LNCAP (cell line): ENCODE results near the gene TP53.

Source experiments
- TF ChIP-seq, protein P1 (sequence below): fragments of 450-650 bp; IDR thresholded peaks from 2 replicates; pipeline ENCODE4 v1.5.1; 2017; ENCODE audit warnings: mild to moderate bottlenecking

Gene TP53

DNA sequence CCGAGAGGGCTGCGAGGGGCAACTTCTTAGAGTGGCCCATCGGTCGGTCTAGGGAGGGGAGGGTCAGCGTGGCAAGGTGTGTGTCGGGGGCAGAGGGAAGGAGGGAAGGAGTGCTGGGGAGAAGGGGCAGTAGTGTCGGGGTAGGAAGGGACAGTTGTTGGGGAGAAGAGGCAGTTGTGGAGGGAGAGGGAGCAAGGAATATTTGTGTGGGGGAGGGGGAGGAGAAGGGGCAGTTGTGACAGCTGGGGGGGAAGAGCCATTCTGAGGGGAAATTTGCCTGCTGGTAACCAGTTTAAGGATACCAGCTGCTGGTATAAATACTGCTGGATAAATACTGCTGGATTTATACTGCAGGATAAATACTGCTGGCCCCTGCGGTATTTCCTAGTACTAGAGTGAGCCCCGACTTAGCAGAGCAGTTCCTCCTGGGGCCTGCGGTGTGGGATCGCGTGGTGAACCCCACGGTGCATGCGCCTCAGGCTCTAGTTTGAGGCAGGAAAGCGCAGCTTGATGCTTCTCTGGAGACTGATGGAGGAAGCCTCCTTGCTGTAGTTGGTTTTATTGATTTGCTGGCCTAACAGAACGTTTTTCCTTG is 30.6 kb upstream of the TP53 start:
- TF ChIP-seq, protein P1, sequence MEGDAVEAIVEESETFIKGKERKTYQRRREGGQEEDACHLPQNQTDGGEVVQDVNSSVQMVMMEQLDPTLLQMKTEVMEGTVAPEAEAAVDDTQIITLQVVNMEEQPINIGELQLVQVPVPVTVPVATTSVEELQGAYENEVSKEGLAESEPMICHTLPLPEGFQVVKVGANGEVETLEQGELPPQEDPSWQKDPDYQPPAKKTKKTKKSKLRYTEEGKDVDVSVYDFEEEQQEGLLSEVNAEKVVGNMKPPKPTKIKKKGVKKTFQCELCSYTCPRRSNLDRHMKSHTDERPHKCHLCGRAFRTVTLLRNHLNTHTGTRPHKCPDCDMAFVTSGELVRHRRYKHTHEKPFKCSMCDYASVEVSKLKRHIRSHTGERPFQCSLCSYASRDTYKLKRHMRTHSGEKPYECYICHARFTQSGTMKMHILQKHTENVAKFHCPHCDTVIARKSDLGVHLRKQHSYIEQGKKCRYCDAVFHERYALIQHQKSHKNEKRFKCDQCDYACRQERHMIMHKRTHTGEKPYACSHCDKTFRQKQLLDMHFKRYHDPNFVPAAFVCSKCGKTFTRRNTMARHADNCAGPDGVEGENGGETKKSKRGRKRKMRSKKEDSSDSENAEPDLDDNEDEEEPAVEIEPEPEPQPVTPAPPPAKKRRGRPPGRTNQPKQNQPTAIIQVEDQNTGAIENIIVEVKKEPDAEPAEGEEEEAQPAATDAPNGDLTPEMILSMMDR = no peak

DNA sequence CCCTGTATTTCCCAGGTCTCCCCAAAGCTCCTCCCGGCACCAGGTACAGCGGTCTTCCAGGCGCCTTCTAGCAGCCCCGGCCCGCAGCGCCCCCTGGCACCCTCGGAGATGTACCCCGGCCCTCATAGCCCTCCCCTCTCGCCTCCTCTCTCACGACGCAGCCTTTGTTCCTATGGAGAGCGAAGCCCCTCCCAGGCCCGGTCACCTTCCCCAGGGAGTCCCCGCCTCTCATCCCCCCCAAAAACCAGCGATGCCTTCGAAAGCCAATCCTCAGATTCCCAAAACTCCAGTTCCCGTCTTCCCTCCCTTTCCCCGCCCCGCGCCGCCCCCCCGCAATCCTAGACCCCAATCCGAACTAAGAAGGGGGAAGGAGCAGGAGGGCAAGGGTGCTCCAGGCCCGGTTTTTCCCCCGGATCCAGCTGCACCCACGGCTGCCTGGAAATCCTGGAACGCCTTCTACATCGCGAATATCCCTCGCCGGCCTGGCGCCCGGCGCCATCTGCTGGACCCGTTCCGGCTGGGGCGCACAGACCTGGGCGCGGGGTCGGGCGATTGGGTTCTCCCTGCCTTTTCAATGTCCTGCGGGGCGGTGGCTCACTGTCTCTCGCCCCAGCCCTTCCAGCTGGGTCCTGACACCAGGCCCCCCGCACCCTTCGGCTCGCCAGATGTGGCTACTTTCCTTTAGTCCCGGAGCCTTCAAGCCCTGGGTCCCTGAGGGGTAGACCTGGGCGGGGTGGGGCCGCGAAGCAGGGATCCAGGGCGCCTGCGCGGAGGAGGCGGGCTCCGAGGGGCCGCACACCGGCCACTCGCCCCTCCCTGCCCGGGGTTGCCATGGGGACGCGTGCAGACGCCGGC is 29.8 kb upstream of the TP53 start, which contains the start of gene DNAH2:
Gene DNAH2, plus strand, starts transcription at position 844 of the 855 bp plus-strand sequence. CDS start 1,991 bp downstream, outside the sequence.
- TF ChIP-seq, protein P1 = peak; percentile 69

DNA sequence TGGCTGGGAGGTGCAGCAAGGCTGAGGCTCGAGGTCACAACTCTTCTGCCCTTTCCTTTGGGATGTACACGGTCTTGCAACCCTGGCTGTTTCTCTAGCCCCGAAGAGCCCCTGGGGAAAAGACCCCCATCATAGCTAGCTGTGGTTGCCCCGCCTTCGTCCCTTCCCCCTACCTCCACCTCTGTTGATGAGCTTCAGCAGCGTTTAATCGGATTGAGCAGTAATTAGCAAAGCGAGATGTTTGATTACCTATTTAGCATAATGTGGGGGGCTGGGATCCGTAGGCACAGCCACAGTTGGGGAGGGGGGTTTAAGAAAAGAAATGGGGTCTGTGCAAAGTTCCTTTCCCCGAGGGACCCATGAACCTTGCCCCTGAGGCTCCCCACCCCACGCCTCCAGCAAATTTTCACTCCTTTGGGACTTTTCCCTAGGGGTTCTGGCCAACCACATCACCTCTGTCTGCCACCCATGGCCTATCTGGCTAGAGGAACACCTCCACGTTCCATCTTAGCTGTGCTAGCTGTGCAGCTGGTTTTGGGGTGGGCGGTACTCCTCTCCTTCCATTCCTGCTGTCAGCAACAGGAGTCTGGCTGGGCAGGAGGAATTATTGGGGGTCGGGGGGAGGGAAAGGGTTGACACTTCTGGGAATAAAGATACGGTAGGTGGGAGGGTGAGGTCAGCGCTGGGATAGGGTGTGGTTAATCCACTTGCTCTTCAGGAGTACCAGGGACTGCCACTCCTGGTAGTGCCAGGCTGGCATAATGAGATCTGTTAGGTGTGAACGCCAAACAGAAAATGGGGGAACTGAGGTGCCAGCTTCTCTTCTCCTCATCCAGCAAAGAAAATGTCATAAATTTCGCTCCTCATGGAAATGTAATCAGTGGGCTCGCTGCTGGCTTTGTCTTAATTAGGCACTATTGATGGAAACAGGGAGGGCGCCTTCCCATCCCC is 28.9 kb upstream of the TP53 start:
- TF ChIP-seq, protein P1 = no peak

DNA sequence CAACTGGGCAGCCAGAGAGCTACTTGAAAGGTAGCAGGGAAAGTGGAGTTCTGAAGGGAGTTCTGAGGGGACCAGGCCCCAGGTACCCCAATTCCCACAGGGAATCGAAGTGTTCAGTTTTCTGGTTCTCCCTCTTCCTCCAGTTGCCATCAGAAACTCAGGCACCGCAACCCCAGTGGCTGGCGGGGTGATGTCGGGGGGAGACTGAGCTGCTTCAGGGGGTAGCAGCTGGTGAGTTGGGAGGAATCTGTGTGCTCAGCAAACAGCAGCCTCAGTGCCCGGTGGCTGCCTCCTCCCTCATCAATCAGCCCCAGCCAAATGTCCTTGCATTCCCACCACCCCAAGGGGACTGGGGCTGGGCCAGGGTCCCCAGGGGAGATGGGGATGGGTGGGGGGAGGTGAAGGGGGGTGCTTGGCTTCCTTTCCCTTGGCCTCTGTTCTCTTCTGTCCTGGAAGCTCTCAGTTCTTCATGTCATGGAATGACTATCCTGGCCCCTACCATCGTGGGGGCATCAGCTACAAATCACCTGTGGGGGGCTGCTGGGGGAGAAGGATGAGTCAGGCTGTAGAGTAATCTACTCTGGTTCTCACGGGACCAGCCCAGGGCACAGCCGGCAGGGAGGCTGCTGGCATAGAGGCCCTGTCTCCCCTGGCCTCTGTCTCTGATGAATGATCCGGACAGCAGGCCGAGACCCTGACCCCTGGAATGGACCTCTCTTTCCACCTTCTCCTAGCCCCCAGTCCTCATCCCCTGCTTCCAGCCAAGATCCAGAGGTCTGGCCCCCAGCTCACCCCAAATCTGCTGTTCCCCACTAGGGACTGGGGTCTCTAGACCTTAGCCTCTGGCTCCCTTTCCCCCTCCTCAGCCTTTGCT is 27.7 kb upstream of the TP53 start:
- TF ChIP-seq, protein P1 = no peak

DNA sequence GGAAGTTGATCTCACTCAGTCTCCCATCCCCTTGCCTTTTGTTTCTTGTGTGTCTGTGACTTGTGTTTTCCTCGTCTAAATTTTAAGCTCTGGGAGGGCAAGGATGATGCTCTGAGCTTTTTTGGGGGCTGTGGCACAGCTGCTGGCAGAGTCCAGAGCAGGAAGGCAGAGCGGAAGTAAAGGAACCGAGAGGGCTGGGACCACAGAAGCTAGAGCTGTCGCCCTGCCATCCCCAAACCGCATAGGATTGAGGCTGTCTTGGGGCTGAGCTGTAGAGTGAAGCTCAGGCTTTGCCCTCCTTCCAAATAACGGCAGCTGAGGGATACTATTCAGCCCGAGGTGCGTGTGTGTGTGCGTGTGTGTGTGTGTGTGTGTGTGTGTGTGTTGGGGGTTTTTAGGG is 26.5 kb upstream of the TP53 start:
- TF ChIP-seq, protein P1 = no peak

DNA sequence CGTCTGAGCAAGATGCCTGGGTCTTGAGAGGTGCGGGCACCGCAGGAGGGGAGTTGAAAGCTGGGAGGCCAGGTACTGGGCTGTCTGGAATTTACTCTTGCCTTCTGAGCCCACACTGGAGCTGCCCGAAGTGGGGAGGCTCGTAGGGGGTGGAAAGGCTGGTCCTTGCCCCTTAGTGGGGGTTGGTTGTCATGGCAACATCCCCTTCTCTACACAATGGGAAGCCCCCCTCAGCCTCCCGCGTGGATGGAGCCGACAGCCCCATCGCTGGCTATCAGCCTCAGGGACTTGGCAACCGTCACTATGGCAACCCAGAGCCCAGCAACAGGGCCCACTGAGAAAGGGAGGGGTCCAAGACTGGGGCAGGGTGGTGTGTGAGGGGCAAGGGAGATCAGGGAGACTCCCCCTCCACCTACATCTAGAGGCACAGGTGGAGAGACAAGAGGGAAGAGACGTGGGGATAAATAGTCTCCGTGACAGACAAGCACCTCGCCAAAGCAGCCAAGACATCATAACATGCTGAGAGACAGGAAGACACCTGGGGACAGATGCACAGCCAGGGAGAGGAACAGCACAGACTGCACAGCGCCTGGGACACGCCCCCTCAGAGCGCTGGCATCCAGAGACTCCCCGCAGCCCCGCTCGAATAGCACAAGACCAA is 25.0 kb upstream of the TP53 start:
- TF ChIP-seq, protein P1 = no peak
